HepG2 (cell line): ENCODE data around the gene SEMA3C. TPM values are rescaled to one million over a fixed set of nuclear protein-coding genes. Genes with fewer than 3 reads are reported as not detected.

ENCODE experiments used
- CHD2 ChIP-seq: IDR thresholded peaks from 2 replicates; pipeline ENCODE4 v1.6.1; 2011; ENCODE audit warnings: low read depth, low read length, improper control_type of control experiment
- GABPB1 ChIP-seq: IDR thresholded peaks from 2 replicates; pipeline ENCODE4 v1.6.1; 2016; ENCODE audit warnings: mild to moderate bottlenecking, missing genetic modification reagents, moderate library complexity, missing compliant biosample characterization
- HNRNPLL ChIP-seq: fragments of 200-400 bp; formaldehyde crosslinking; IDR thresholded peaks from 2 replicates; pipeline ENCODE4 v1.6.1; 2017; ENCODE audit warnings: mild to moderate bottlenecking, low read depth, low read length; ENCODE audit not compliant: poor library complexity, severe bottlenecking
- MED1 ChIP-seq: sonication (generic); formaldehyde crosslinking; IDR thresholded peaks from 2 replicates; pipeline ENCODE4 v1.4.0; 2020; ENCODE audit warnings: missing genetic modification reagents
- MTA1 ChIP-seq: sonication (generic); formaldehyde crosslinking; IDR thresholded peaks from 2 replicates; pipeline ENCODE4 v1.4.0; 2020; ENCODE audit warnings: missing genetic modification reagents, mild to moderate bottlenecking, borderline replicate concordance
- MYPOP ChIP-seq: sonication (generic); formaldehyde crosslinking; IDR thresholded peaks from 2 replicates; pipeline ENCODE4 v1.8.1; 2023; ENCODE audit warnings: mild to moderate bottlenecking, moderate library complexity, missing genetic modification reagents
- NR2F1 ChIP-seq, 2 experiments: fragments of 450-650 bp in 1 of 2; formaldehyde crosslinking in 1 of 2; IDR thresholded peaks; 2 replicates each; pipeline versions ENCODE4 v1.5.0 to v1.6.1; 2016 to 2020; ENCODE audit warnings: mild to moderate bottlenecking in 1 of 2, missing compliant biosample characterization in 1 of 2, missing genetic modification reagents in 1 of 2, moderate library complexity in 1 of 2
- PATZ1 ChIP-seq: sonication (generic); formaldehyde crosslinking; IDR thresholded peaks from 2 replicates; pipeline ENCODE4 v1.4.0; 2020; ENCODE audit warnings: missing genetic modification reagents
- PHF21A ChIP-seq: sonication (generic); formaldehyde crosslinking; IDR thresholded peaks from 2 replicates; pipeline ENCODE4 v1.5.0; 2020; ENCODE audit warnings: mild to moderate bottlenecking, missing genetic modification reagents
- RAD21 ChIP-seq: fragments of 450-650 bp; formaldehyde crosslinking; IDR thresholded peaks from 2 replicates; pipeline ENCODE4 v1.5.0; 2020; ENCODE audit warnings: mild to moderate bottlenecking
- RCOR2 ChIP-seq: IDR thresholded peaks from 2 replicates; pipeline ENCODE4 v1.6.1; 2016; ENCODE audit warnings: missing biosample characterization, missing genetic modification reagents
- SALL1 ChIP-seq: sonication (generic); formaldehyde crosslinking; IDR thresholded peaks from 2 replicates; pipeline ENCODE4 v1.8.0; 2022; ENCODE audit warnings: mild to moderate bottlenecking, missing genetic modification reagents
- SALL2 ChIP-seq: sonication (generic); formaldehyde crosslinking; IDR thresholded peaks from 2 replicates; pipeline ENCODE4 v1.8.1; 2023; ENCODE audit warnings: mild to moderate bottlenecking, missing genetic modification reagents, inconsistent platforms
- SIX4 ChIP-seq: sonication (generic); formaldehyde crosslinking; IDR thresholded peaks from 2 replicates; pipeline ENCODE4 v1.4.0; 2020; ENCODE audit warnings: missing genetic modification reagents
- SKI ChIP-seq: fragments of 450-650 bp; IDR thresholded peaks from one replicate; pipeline ENCODE4 v1.6.1; 2018; ENCODE audit warnings: mild to moderate bottlenecking; ENCODE audit not compliant: partially characterized antibody
- UBTF ChIP-seq: sonication (generic); formaldehyde crosslinking; IDR thresholded peaks from 2 replicates; pipeline ENCODE4 v1.4.0; 2020; ENCODE audit warnings: mild to moderate bottlenecking, missing genetic modification reagents
- YY1 ChIP-seq: IDR thresholded peaks from 2 replicates; pipeline ENCODE4 v1.6.1; 2011; ENCODE audit warnings: low read length, low read depth, moderate library complexity, mild to moderate bottlenecking; ENCODE audit not compliant: insufficient read depth, insufficient replicate concordance
- ZMYM4 ChIP-seq: sonication (generic); formaldehyde crosslinking; IDR thresholded peaks from 2 replicates; pipeline ENCODE4 v1.8.1; 2023; ENCODE audit warnings: mild to moderate bottlenecking, missing genetic modification reagents
- ZNF512 ChIP-seq: sonication (generic); formaldehyde crosslinking; IDR thresholded peaks from 2 replicates; pipeline ENCODE4 v1.4.0; 2020; ENCODE audit warnings: mild to moderate bottlenecking, missing genetic modification reagents
- ZNF691 ChIP-seq: sonication (generic); formaldehyde crosslinking; IDR thresholded peaks from 2 replicates; pipeline ENCODE4 v1.4.0; 2020; ENCODE audit warnings: missing genetic modification reagents, low read depth, mild to moderate bottlenecking, borderline replicate concordance
- polyA plus RNA-seq, 8 experiments: library from polyadenylated mRNA; depleted of rRNA in 3 of 8; stranded (reverse) in 7 of 8; unstranded in 1 of 8; fragments of >200 nt; fragmentation: Illumina TruSeq in 4 of 8; extraction: Trizol in 4 of 8; gene quantifications; 2 replicates each; pipeline versions ENCODE4 v1.2.1 to v1.2.3, GENCODE V29; 2011 to 2016; ENCODE audit warnings: low read depth in 4 of 8, missing spikeins in 1 of 8, mixed read lengths in 1 of 8; ENCODE audit not compliant: insufficient read depth in 1 of 8
- total RNA-seq, 5 experiments: library from RNA; depleted of rRNA; stranded (reverse); fragments of >200 nt; fragmentation: Illumina TruSeq; extraction: Trizol; gene quantifications; 2 replicates each; pipeline ENCODE4 v1.2.3, GENCODE V29; 2016; ENCODE audit warnings: low read depth in 1 of 5

The SEMA3C gene
- total and polyA plus RNA-seq, 2 of the 13 experiments (the other 11 are each of a cell fraction or from before 2014, with no cell fraction given) = 0.05 to 0.13 TPM

- 0 out of 2 replicates have a peak, but pooled peaks have one; percentile 18 for TF ChIP-seq SALL2 (CRISPR knock-in tag)
- peak; percentile 40; the same call in 1 of the 2 replicates for TF ChIP-seq ZMYM4 (CRISPR knock-in tag)
- TF ChIP-seq RCOR2 = no peak
- peak; percentile 79 for TF ChIP-seq SKI
- TF ChIP-seq CHD2 = 0 out of 2 replicates have a peak, but pooled peaks have one; percentile 48
- peak; percentile 28; the same call in 1 of the 2 replicates for TF ChIP-seq MTA1 (CRISPR knock-in tag)
- peak; percentile 74; the same call in 1 of the 2 replicates for TF ChIP-seq PATZ1
- TF ChIP-seq NR2F1 (CRISPR knock-in tag; IDR thresholded peaks at IDR 0.05) = no peak
- no peak for TF ChIP-seq ZNF512 (CRISPR knock-in tag)
- TF ChIP-seq HNRNPLL = peak; percentile 84
- TF ChIP-seq MYPOP (CRISPR knock-in tag) = peak; percentile 25; the same call in 1 of the 2 replicates
- TF ChIP-seq PHF21A (CRISPR knock-in tag) = peak; percentile 60; the same call in 1 of the 2 replicates
- peak; percentile 49; the same call in 1 of the 2 replicates for TF ChIP-seq ZNF691
- TF ChIP-seq GABPB1 (CRISPR knock-in tag) = peak; percentile 10; the same call in 1 of the 2 replicates
- peak; percentile 38 for TF ChIP-seq YY1
- 0 out of 2 replicates have a peak, but pooled peaks have one; percentile 8 for TF ChIP-seq MED1 (CRISPR knock-in tag)
- TF ChIP-seq UBTF = peak; percentile 78; the same call in 1 of the 2 replicates
- TF ChIP-seq SALL1 (CRISPR knock-in tag) = peak; percentile 41; the same call in 1 of the 2 replicates
- TF ChIP-seq RAD21 (CRISPR knock-in tag) = 0 out of 2 replicates have a peak, but pooled peaks have one; percentile 16
- TF ChIP-seq SIX4 (CRISPR knock-in tag) = peak; percentile 84
Measured at GRCh38 chr7:80918909-80919721, at the start of gene SEMA3C (continued).
